ENCODE results near the gene SF1. TPM values are rescaled to one million over a fixed set of nuclear protein-coding genes. Genes with fewer than 3 reads are reported as not detected.

SF1 gene
- polyA plus RNA-seq, 1 experiment: 56.8 TPM

GRCh38 chr11:64799256-64799622 is 20.9 kb upstream of the SF1 start:
- Histone ChIP-seq H3K27ac (ENCODE audit: low read depth, low read length) (no peak overlapping the region), H3K27me3 (ENCODE audit: control insufficient read depth, insufficient read depth, low read length) (no peaks in the 10 kb centered on the region), H3K9me3 (ENCODE audit: control insufficient read depth, insufficient read depth, low read length) (no peaks in the 10 kb centered on the region), H3K4me3 (ENCODE audit: low read depth, low read length) (no peak overlapping the region)
- TF ChIP-seq CTCF (IDR thresholded peaks at IDR 0.05; ENCODE audit: low read depth, low read length): no peak
- no peak for DNase-seq (ENCODE audit: low read depth, low spot score)
- ChIA-PET CTCF (no interaction called here), POLR2A (interaction anchor here (0.6 kb wide), 1 partner anchor 30 kb away, joined by 3 read pairs; no protein-coding TSS in a partner anchor)

GRCh38 chr11:64796757-64797541 is 18.6 kb upstream of the SF1 start:
- Histone ChIP-seq H3K4me3 (ENCODE audit: low read depth, low read length) (no peak overlapping the region), H3K27ac (ENCODE audit: low read depth, low read length) (no peak overlapping the region), H3K27me3 (ENCODE audit: control insufficient read depth, insufficient read depth, low read length) (no peaks in the 10 kb centered on the region), H3K9me3 (ENCODE audit: control insufficient read depth, insufficient read depth, low read length) (no peaks in the 10 kb centered on the region)
- DNase-seq (ENCODE audit: low read depth, low spot score): no peak
- TF ChIP-seq CTCF (IDR thresholded peaks at IDR 0.05; ENCODE audit: low read depth, low read length): no peak
- ChIA-PET POLR2A (interaction anchor here (0.6 to 1.2 kb wide), 2 partner anchors 10 to 18 kb away, joined by 3 read pairs; no protein-coding TSS in a partner anchor), CTCF (no interaction called here)

- TF ChIP-seq CTCF (IDR thresholded peaks at IDR 0.05; ENCODE audit: low read depth, low read length): no peak
- CTCF ChIA-PET: no interaction called here
- H3K9me3 ChIP-seq (ENCODE audit: control insufficient read depth, insufficient read depth, low read length): no peaks in the 10 kb centered on the region
- H3K27me3 ChIP-seq (ENCODE audit: control insufficient read depth, insufficient read depth, low read length): no peaks in the 10 kb centered on the region
- no peak overlapping the region for H3K4me3 ChIP-seq (ENCODE audit: low read depth, low read length)
- DNase-seq (ENCODE audit: low read depth, low spot score): no peak
- POLR2A ChIA-PET: no interaction called here
- H3K27ac ChIP-seq (ENCODE audit: low read depth, low read length): no peak overlapping the region
Observed at GRCh38 chr11:64796047-64796756, 17.9 kb upstream of the SF1 start.

GRCh38 chr11:64794526-64794925 is 16.2 kb upstream of the SF1 start:
- Histone ChIP-seq H3K27ac (ENCODE audit: low read depth, low read length) (no peak overlapping the region), H3K9me3 (ENCODE audit: control insufficient read depth, insufficient read depth, low read length) (no peaks in the 10 kb centered on the region), H3K27me3 (ENCODE audit: control insufficient read depth, insufficient read depth, low read length) (no peaks in the 10 kb centered on the region), H3K4me3 (ENCODE audit: low read depth, low read length) (no peak overlapping the region)
- ChIA-PET POLR2A (interaction anchor here (0.5 to 0.6 kb wide), 2 partner anchors 22 to 35 kb away, joined by 3 to 5 read pairs; partner anchors contain the start of gene PYGM), CTCF (interaction anchor here (0.6 kb wide), 1 partner anchor 221 kb away, joined by 8 read pairs; no protein-coding TSS in a partner anchor)
- no peak for DNase-seq (ENCODE audit: low read depth, low spot score)
- TF ChIP-seq CTCF (IDR thresholded peaks at IDR 0.05; ENCODE audit: low read depth, low read length): no peak
